Esophagus muscularis mucosa (tissue), 4 donors: ENCODE data around the gene PCSK6. TPM values are rescaled to one million over a fixed set of nuclear protein-coding genes. Genes with fewer than 3 reads are reported as not detected.

ENCODE experiments used
- DNase-seq: peaks from one replicate; pipeline ENCODE4 v3.0.0-alpha.2; 2017; ENCODE audit errors: extremely low spot score
- H3K27ac ChIP-seq, 4 donors: fragments of 200-600 bp; sonication (generic); replicated peaks in 1 of 4; 1 replicate in 3 of 4; 2 replicates in 1 of 4; pipeline ENCODE4 v1.5.1; 2016 to 2019; ENCODE audit warnings: mild to moderate bottlenecking in 1 of 4
- H3K27me3 ChIP-seq, 4 donors: fragments of 200-600 bp; sonication (generic); one replicate each; pipeline versions ENCODE4 v1.5.1 to v1.6.0; 2016 to 2019
- H3K36me3 ChIP-seq, 4 donors: fragments of 200-600 bp; sonication (generic); one replicate each; pipeline ENCODE4 v1.5.1; 2016 to 2019
- H3K4me1 ChIP-seq, 4 donors: fragments of 200-600 bp; sonication (generic); one replicate each; pipeline ENCODE4 v1.5.1; 2016 to 2019
- H3K4me3 ChIP-seq, 4 donors: fragments of 200-600 bp; sonication (generic); 1 replicate in 2 of 4; 2 replicates in 2 of 4; pipeline ENCODE4 v1.5.1; 2016 to 2019; ENCODE audit warnings: mild to moderate bottlenecking in 4 of 4, moderate library complexity in 1 of 4
- H3K9me3 ChIP-seq, 4 donors: fragments of 200-600 bp; sonication (generic); 1 replicate in 3 of 4; 2 replicates in 1 of 4; pipeline ENCODE4 v1.5.1; 2016 to 2019
- CTCF ChIP-seq, 3 experiments: fragments of 200-600 bp in 2 of 3; fragments of 450-650 bp in 1 of 3; sonication (generic) in 2 of 3; IDR thresholded peaks; one replicate each; pipeline ENCODE4 v1.5.1; 2017 to 2019; ENCODE audit warnings: antibody characterized with exemption in 3 of 3, mild to moderate bottlenecking in 2 of 3, moderate library complexity in 1 of 3
- EP300 ChIP-seq: sonication (generic); formaldehyde crosslinking; IDR thresholded peaks from one replicate; pipeline ENCODE4 v1.6.1; 2017; ENCODE audit warnings: antibody characterized with exemption
- POLR2A ChIP-seq: fragments of 450-650 bp; IDR thresholded peaks from one replicate; pipeline ENCODE4 v1.6.1; 2017; ENCODE audit warnings: antibody characterized with exemption, moderate library complexity, mild to moderate bottlenecking, low read depth
- POLR2AphosphoS5 ChIP-seq, 2 donors: sonication (generic); formaldehyde crosslinking; IDR thresholded peaks; one replicate each; pipeline ENCODE4 v1.6.1; 2017; ENCODE audit warnings: antibody characterized with exemption in 2 of 2
- WGBS: methylation state at CpG from one replicate; pipeline ENCODE4 v1.1.5; 2018; 5-methylcytosine and 5-hydroxymethylcytosine counted together
- intact Hi-C: fragments of 100-400 bp; cut with DNase I; formaldehyde crosslinking; loops from one replicate; pipeline ENCODE4 v1.15.1; 2023
- total RNA-seq, 4 donors: library from RNA; depleted of rRNA; stranded (reverse); fragments of >200 nt; gene quantifications; one replicate each; pipeline versions ENCODE4 v1.1.0 to v1.2.1, GENCODE V29; 2016

The PCSK6 gene
- total RNA-seq, 4 donors from 2014 or later = 13.6 to 24.1 (median 15.3) TPM

- Histone ChIP-seq H3K36me3 (no peaks in the 10 kb centered on the region), H3K27me3 (peaks cover 0 to 45% (median 3%) of the 10 kb centered on the region in 4 donors), H3K4me3 (no peak overlapping the region), H3K4me1 (peaks cover 0 to 13% (median 6%) of the 10 kb centered on the region in 4 donors), H3K9me3 (no peaks in the 10 kb centered on the region), H3K27ac (no peak overlapping the region)
- intact Hi-C loops = loop anchor here (5.0 kb wide), 1 partner anchor 193 kb away; no protein-coding TSS in a partner anchor
- 70% methylated on average over 21 of the region's 22 CpGs for whole genome bisulfite sequencing
- no peak for TF ChIP-seq POLR2AphosphoS5 (IDR thresholded peaks at IDR 0.05)
- no peak for TF ChIP-seq POLR2A
- TF ChIP-seq CTCF (IDR thresholded peaks at IDR 0.05) = no peak
- TF ChIP-seq EP300 = no peak
- DNase-seq = peak; percentile 66
These were observed 6.1 kb upstream of the PCSK6 start for GRCh38 chr15:101495334-101496197.

DNA sequence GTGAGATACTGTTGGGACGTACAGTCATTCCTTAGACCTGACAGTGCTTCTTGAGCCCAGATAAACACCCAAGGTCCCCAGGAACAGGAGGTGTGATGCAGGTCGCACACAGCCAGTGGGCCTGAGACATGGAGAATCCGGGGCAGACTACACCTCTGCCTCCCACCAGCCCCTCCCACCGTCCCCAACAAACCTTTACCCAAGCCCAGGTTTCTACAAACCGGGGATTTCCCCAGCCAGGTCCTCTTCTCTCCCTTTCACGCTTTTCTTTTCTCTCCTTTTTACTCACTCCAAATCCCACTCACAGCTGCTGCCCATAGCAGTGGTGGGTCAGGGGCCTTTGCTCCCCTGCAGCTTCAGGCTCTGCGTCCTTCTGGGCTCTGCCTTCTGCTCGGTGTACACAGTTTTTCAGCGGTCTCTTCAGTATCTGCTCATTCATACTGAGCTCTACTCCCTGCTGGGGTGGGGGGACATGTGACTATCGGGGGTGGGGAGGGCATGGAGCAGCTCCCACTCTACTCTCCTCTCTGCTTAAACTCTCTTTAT, 4.8 kb upstream of the PCSK6 start:
- Histone ChIP-seq H3K36me3 (no peaks in the 10 kb centered on the region), H3K4me1 (peaks cover 7 to 11% (median 9%) of the 10 kb centered on the region in 4 donors), H3K27me3 (peaks cover 0 to 54% (median 5%) of the 10 kb centered on the region in 4 donors), H3K27ac (no peak overlapping the region), H3K4me3 (no peak overlapping the region), H3K9me3 (no peaks in the 10 kb centered on the region)
- intact Hi-C loops = no loop called here
- TF ChIP-seq EP300 = no peak
- peak; percentile 53 for DNase-seq
- WGBS = 69% methylated on average over 10 of the region's 10 CpGs

GRCh38 chr15:101492766-101493692, 3.5 kb upstream of the PCSK6 start:
- intact Hi-C loops = no loop called here
- Histone ChIP-seq H3K36me3 (no peaks in the 10 kb centered on the region), H3K27ac (no peak overlapping the region), H3K9me3 (no peaks in the 10 kb centered on the region), H3K4me1 (peaks cover 8 to 24% (median 16%) of the 10 kb centered on the region in 4 donors), H3K27me3 (peaks cover 0 to 61% (median 7%) of the 10 kb centered on the region in 4 donors), H3K4me3 (no peak overlapping the region)
- WGBS = 89% methylated on average over 7 of the region's 7 CpGs
- peak; percentile 85 for DNase-seq
- TF ChIP-seq EP300 = no peak
- TF ChIP-seq CTCF (IDR thresholded peaks at IDR 0.05) = no peak
- TF ChIP-seq POLR2AphosphoS5 (IDR thresholded peaks at IDR 0.05) = no peak
- no peak for TF ChIP-seq POLR2A

- TF ChIP-seq EP300 (no peak), CTCF (IDR thresholded peaks at IDR 0.05) (no peak), POLR2AphosphoS5 (IDR thresholded peaks at IDR 0.05) (no peak), POLR2A (no peak)
- intact Hi-C loops = no loop called here
- 78% methylated on average over 18 of the region's 18 CpGs for WGBS
- Histone ChIP-seq H3K4me1 (peaks cover 8 to 24% (median 16%) of the 10 kb centered on the region in 4 donors), H3K27ac (no peak overlapping the region), H3K9me3 (no peaks in the 10 kb centered on the region), H3K27me3 (peaks cover 0 to 63% (median 6%) of the 10 kb centered on the region in 4 donors), H3K4me3 (no peak overlapping the region), H3K36me3 (no peaks in the 10 kb centered on the region)
- peak; percentile 70 for DNase-seq
These were observed 2.5 kb upstream of the PCSK6 start for GRCh38 chr15:101491734-101492640.
